Activated naive CD4-positive, alpha-beta T cell treated with anti-CD3 and anti-CD28 coated beads, Interleukin-2, amount 50 U/mL, for 24 hours (primary cell): ENCODE measurements around the gene CRADD.

Experiments used
- H3K27ac Mint-ChIP-seq: one replicate; pipeline ENCODE4 v1.8.0; 2021; ENCODE audit warnings: mild to moderate bottlenecking, mixed read lengths
- H3K27me3 Mint-ChIP-seq: one replicate; pipeline ENCODE4 v1.8.0; 2021; ENCODE audit warnings: mixed read lengths
- H3K36me3 Mint-ChIP-seq: one replicate; pipeline ENCODE4 v1.8.0; 2021; ENCODE audit warnings: mixed read lengths
- H3K4me1 Mint-ChIP-seq: one replicate; pipeline ENCODE4 v1.8.0; 2021; ENCODE audit warnings: mixed read lengths
- H3K4me3 Mint-ChIP-seq: one replicate; pipeline ENCODE4 v1.8.0; 2021; ENCODE audit warnings: mild to moderate bottlenecking, mixed read lengths
- H3K9me3 Mint-ChIP-seq: one replicate; pipeline ENCODE4 v1.8.0; 2021; ENCODE audit warnings: mixed read lengths

The CRADD gene

GRCh38 chr12:93892423-93893268, 215.5 kb downstream of the CRADD start:
- no peaks in the 10 kb centered on the region for H3K36me3 Mint-ChIP-seq
- H3K9me3 Mint-ChIP-seq: no peaks in the 10 kb centered on the region
- H3K4me1 Mint-ChIP-seq: peaks cover 9% of the 10 kb centered on the region
- H3K4me3 Mint-ChIP-seq: no peak overlapping the region
- no peak overlapping the region for H3K27ac Mint-ChIP-seq
- H3K27me3 Mint-ChIP-seq: no peaks in the 10 kb centered on the region

- H3K9me3 Mint-ChIP-seq: no peaks in the 10 kb centered on the region
- no peak overlapping the region for H3K4me3 Mint-ChIP-seq
- H3K4me1 Mint-ChIP-seq: peaks cover 28% of the 10 kb centered on the region
- no peak overlapping the region for H3K27ac Mint-ChIP-seq
- H3K36me3 Mint-ChIP-seq: no peaks in the 10 kb centered on the region
- no peaks in the 10 kb centered on the region for H3K27me3 Mint-ChIP-seq
Observed at GRCh38 chr12:93894391-93895088, 217.4 kb downstream of the CRADD start.

DNA sequence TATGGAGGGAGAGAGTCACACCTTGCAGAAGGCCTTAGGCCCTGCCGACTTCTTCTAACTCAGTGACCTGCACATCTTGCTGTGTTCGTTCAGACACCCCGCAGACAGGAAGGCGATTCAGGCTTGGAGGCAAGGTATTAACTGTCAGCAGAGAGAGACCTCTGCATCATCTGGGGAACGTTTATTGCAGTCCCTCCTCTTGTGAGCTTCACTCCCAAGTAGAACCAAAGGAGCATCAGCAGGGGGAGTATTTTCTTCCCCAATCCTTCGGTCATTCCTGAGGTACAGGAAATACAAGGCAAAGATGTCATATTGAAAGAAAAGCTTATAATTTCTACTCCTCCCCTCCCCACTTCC, 217.9 kb downstream of the CRADD start:
- no peaks in the 10 kb centered on the region for H3K36me3 Mint-ChIP-seq
- no peaks in the 10 kb centered on the region for H3K9me3 Mint-ChIP-seq
- H3K27me3 Mint-ChIP-seq: no peaks in the 10 kb centered on the region
- no peak overlapping the region for H3K27ac Mint-ChIP-seq
- no peak overlapping the region for H3K4me3 Mint-ChIP-seq
- H3K4me1 Mint-ChIP-seq: peaks cover 33% of the 10 kb centered on the region

- Mint-ChIP-seq H3K27ac (no peak overlapping the region), H3K27me3 (no peaks in the 10 kb centered on the region), H3K9me3 (no peaks in the 10 kb centered on the region), H3K36me3 (no peaks in the 10 kb centered on the region), H3K4me1 (peaks cover 40% of the 10 kb centered on the region), H3K4me3 (no peak overlapping the region)
Observed at GRCh38 chr12:93896427-93896826, 219.3 kb downstream of the CRADD start.

DNA sequence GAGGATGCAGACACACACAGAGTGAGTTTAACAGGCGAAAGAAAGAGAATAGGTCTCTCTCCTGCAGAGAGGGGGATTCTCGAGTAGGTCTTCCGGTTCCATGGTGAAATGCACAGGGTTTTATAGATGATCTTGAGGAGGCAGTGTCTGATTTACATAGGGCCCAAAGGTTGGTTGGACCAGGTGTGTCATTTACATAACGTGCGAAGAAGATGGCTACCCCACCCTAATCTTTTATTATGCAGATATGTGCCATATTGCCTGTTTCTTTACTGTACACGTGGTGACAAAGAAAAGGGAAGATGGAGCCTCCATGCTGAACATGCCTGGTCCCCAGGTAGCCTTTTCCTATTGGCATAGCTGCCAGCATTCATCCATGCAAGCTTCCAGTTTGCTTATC, 219.8 kb downstream of the CRADD start:
- no peaks in the 10 kb centered on the region for H3K27me3 Mint-ChIP-seq
- no peaks in the 10 kb centered on the region for H3K36me3 Mint-ChIP-seq
- no peak overlapping the region for H3K27ac Mint-ChIP-seq
- H3K4me3 Mint-ChIP-seq: no peak overlapping the region
- no peaks in the 10 kb centered on the region for H3K9me3 Mint-ChIP-seq
- H3K4me1 Mint-ChIP-seq: peaks cover 40% of the 10 kb centered on the region

DNA sequence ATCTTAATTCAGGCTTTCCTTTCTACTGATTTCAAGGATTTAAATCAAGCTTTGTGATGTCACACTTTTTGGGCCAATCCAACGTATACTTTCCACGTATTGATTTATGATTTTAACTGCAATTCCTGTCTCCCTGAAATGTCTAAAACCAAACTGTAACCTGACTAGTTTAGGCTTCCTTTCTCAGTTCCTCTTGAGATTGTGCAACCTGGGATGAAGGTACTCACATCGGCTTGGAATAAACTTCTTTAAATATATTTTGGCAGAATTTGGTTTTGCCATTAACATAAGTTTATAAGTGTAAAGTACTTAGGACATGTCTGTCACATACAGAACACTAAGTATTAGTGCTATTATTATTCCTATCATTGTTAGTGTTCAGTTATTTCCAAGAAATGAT, 224.6 kb downstream of the CRADD start:
- H3K9me3 Mint-ChIP-seq: no peaks in the 10 kb centered on the region
- H3K36me3 Mint-ChIP-seq: peaks cover 2% of the 10 kb centered on the region
- no peaks in the 10 kb centered on the region for H3K27me3 Mint-ChIP-seq
- H3K4me3 Mint-ChIP-seq: no peak overlapping the region
- peaks cover 31% of the 10 kb centered on the region for H3K4me1 Mint-ChIP-seq
- H3K27ac Mint-ChIP-seq: no peak overlapping the region

DNA sequence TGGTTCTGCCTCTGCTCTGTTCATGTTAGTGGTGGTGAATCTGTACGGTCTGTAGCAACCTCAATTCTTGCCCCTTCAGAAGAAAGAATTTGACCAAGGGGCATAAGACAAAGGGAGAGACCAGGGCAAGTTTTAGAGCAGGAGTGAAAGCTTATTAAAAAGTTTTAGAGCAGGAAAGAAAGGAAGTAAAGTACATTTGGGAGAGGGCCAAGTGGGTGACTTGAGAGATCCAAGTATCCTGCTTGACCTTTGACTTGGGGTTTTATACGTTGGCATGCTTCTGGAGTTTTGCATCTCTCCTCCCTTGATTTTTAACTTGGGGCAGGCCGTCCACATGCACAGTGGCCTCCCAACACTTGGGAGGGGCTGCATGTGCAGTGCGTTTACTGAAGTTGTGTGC, 225.0 kb downstream of the CRADD start:
- no peak overlapping the region for H3K4me3 Mint-ChIP-seq
- H3K27me3 Mint-ChIP-seq: no peaks in the 10 kb centered on the region
- H3K4me1 Mint-ChIP-seq: peaks cover 31% of the 10 kb centered on the region
- H3K27ac Mint-ChIP-seq: no peak overlapping the region
- no peaks in the 10 kb centered on the region for H3K9me3 Mint-ChIP-seq
- peaks cover 2% of the 10 kb centered on the region for H3K36me3 Mint-ChIP-seq

DNA sequence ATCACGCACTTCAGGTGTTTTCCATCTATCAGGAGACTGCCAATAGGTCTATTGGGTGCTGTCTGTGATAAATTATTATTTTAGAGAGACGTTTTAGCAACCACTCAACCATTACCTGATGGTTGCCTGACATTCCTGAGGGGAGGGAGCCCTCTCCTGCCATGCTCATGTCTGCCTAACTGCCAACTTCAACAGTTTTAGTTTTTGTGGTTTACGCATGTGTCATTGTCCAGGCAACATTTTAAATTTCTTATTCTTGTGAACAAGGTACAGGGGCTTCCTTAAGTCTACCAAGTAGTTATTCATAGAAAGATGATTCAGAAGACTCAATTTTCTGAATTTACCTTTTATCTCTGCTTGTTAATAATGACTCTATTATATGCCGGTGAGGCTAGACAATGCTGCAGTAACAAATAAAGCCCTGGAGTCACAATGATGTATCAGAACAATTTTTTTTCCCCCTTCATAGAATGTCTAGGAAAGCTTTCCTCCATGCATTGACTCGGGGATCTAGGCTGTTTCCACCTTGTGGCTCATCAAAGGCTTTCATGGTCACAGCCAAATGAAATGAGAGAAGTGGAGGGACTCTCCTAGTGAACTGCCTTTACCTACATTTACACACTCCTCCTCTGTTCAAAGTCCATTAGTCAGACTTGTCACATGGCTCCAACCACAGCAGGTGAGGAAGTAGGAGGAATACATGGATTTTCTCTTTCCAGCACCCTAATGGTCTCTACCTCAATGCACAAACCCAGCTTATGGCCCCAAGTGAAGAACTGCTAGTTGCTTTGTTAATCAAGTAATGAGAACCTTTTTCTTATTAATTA, 225.8 kb downstream of the CRADD start:
- Mint-ChIP-seq H3K27ac (no peak overlapping the region), H3K36me3 (peaks cover 2% of the 10 kb centered on the region), H3K4me1 (peaks cover 28% of the 10 kb centered on the region), H3K27me3 (no peaks in the 10 kb centered on the region), H3K9me3 (no peaks in the 10 kb centered on the region), H3K4me3 (no peak overlapping the region)

GRCh38 chr12:93904124-93904523, 226.9 kb downstream of the CRADD start:
- peaks cover 2% of the 10 kb centered on the region for H3K36me3 Mint-ChIP-seq
- no peak overlapping the region for H3K4me3 Mint-ChIP-seq
- no peaks in the 10 kb centered on the region for H3K27me3 Mint-ChIP-seq
- H3K9me3 Mint-ChIP-seq: no peaks in the 10 kb centered on the region
- no peak overlapping the region for H3K27ac Mint-ChIP-seq
- peaks cover 17% of the 10 kb centered on the region for H3K4me1 Mint-ChIP-seq

DNA sequence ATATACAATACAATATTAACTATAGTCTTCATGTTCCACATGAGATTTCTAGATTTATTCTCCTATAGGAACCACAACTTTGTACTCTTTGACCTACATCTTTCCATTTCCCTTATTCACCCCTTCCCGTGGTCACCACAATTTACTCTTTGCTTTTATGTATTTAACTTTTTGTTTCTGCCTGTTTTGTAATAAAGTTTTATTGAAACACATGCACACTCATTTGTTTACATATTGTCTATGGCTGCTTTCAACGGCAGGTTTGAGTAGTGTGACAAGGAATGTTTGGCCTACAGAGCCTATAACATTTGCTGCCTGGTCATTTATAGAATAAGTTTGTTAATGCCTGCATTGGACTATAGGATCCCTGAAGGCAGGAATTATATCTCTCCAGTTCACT, 231.1 kb downstream of the CRADD start:
- H3K4me1 Mint-ChIP-seq: no peaks in the 10 kb centered on the region
- H3K36me3 Mint-ChIP-seq: peaks cover 2% of the 10 kb centered on the region
- no peak overlapping the region for H3K4me3 Mint-ChIP-seq
- H3K27me3 Mint-ChIP-seq: no peaks in the 10 kb centered on the region
- H3K9me3 Mint-ChIP-seq: no peaks in the 10 kb centered on the region
- no peak overlapping the region for H3K27ac Mint-ChIP-seq

DNA sequence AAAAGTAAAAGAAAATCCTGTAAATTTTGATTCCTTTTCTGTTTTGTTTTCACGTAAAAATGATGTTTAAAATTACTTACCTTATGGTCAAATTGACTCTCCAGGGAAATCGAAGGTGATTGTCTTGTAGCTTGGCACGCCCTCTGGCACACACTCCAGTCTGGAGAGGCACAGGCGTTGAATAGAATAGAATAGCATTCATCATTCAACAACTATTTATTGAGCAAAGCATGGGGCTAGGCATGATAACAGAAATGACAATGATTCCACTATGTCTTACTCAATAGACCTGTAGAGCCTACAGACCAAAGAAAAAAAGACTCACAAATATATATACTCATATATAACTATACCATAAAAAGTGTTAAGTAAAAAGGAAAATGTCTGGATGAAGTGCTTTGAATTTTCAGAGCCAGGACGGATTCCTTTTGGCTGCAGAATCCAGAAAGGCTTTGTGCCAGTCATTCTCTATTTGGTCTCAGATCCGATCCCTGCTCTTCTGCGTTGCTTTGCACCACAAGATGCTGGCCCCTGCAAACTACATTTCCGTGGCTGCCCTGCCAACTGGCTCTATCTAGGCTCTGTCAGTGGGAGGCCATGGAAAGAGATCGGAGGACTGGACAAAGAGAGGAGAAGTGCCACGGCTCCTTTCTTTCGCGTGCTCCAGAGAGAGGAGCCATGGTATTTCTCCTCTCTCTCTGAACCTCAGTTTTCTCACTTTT, 231.8 kb downstream of the CRADD start:
- Mint-ChIP-seq H3K27me3 (no peaks in the 10 kb centered on the region), H3K27ac (no peak overlapping the region), H3K9me3 (no peaks in the 10 kb centered on the region), H3K4me1 (no peaks in the 10 kb centered on the region), H3K4me3 (no peak overlapping the region), H3K36me3 (peaks cover 2% of the 10 kb centered on the region)

- Mint-ChIP-seq H3K4me3 (no peak overlapping the region), H3K27ac (no peak overlapping the region), H3K9me3 (no peaks in the 10 kb centered on the region), H3K27me3 (no peaks in the 10 kb centered on the region), H3K36me3 (no peaks in the 10 kb centered on the region), H3K4me1 (no peaks in the 10 kb centered on the region)
Observed at GRCh38 chr12:93911396-93911795, 234.2 kb downstream of the CRADD start.

DNA sequence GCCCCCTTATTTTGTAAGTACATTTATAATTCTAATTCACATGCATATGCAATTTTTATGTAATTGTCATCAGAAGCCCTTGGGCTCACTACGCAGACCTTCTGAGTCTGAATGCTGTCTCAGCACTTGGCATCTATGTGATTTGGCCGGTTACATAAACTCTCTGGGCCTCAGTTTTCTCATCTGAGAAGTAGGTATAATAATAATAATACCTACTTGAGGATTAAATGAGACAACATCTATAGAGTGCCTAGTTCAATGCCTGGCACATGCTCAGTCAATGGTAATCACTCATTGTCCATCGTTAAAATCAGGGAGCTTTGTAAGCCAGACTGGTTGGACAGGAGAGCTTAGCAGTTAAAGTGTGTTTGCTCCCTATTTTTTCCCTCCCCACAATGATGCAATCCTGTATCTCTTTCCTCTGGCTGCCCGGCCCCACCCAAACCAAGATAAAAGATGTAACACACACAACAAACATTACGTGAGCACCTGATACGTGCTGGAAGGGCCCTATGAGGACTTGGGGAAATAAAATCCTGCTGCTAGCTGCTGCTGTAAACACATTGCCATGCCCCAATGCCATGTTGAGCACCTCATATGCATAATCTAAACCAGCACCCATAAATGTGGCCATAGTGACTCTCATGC, 235.0 kb downstream of the CRADD start:
- no peak overlapping the region for H3K4me3 Mint-ChIP-seq
- H3K27me3 Mint-ChIP-seq: no peaks in the 10 kb centered on the region
- H3K9me3 Mint-ChIP-seq: no peaks in the 10 kb centered on the region
- H3K27ac Mint-ChIP-seq: no peak overlapping the region
- no peaks in the 10 kb centered on the region for H3K36me3 Mint-ChIP-seq
- no peaks in the 10 kb centered on the region for H3K4me1 Mint-ChIP-seq

DNA sequence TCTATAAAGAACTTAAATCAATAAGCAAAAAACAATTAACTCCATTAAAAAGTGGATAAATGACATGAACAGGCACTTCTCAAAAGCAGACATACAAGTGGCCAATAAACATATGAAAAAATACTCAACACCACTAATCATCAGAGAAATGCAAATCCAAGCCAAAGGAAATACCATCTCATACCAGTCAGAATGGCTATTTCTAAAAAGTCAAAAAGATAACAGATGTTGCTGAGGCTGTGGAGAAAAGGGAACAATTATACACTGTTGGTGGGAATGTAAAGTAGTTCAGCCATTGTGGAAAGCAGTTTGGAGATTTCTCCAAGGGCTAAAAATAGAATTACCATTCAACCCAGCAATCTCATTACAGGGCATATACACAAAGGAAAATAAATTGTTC, 236.7 kb downstream of the CRADD start:
- H3K36me3 Mint-ChIP-seq: no peaks in the 10 kb centered on the region
- no peaks in the 10 kb centered on the region for H3K27me3 Mint-ChIP-seq
- H3K4me1 Mint-ChIP-seq: no peaks in the 10 kb centered on the region
- H3K9me3 Mint-ChIP-seq: no peaks in the 10 kb centered on the region
- no peak overlapping the region for H3K4me3 Mint-ChIP-seq
- no peak overlapping the region for H3K27ac Mint-ChIP-seq

DNA sequence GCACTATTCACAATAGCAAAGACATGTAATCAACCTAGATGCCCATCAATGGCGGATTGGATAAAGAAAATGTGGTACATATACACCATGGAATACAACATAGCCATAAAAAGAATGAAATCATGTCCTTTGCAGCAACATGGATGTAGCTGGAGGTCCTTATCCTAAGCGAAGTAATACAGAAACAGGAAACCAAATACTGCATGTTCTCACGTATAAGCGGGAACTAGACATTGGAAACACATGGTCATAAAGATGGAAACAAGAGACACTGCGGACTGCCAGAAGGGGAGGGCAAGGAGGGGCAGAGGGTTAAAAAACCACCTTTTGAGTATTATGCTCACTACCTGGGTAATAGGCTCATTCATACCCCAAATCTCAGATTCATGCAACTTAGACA, 237.1 kb downstream of the CRADD start:
- Mint-ChIP-seq H3K9me3 (no peaks in the 10 kb centered on the region), H3K36me3 (no peaks in the 10 kb centered on the region), H3K4me3 (no peak overlapping the region), H3K27me3 (no peaks in the 10 kb centered on the region), H3K4me1 (no peaks in the 10 kb centered on the region), H3K27ac (no peak overlapping the region)
